Stimulated activated CD8-positive, alpha-beta memory T cell treated with anti-CD3 and anti-CD28 coated beads, Interleukin-12 subunit alpha, Interleukin-12 subunit beta, amount 100 ng/mL, for 1 hour (primary cell): ENCODE results near the gene CD151.

Experiments used
- DNase-seq: peaks from one replicate; pipeline ENCODE4 v3.0.0-alpha.2; 2020; ENCODE audit warnings: low read depth

Gene CD151

GRCh38 chr11:815675-816432, 16.9 kb upstream of the CD151 start:
- DNase-seq: no peak

- DNase-seq: no peak
Measured at GRCh38 chr11:816433-816779, 16.3 kb upstream of the CD151 start.

GRCh38 chr11:818396-819128, 14.2 kb upstream of the CD151 start, which contains the start of gene PNPLA2:
PNPLA2 (plus strand) TSS chr11:818914; CDS start chr11:819719, 805 bp downstream.
- no peak for DNase-seq

- DNase-seq: peak; percentile 87
Measured at GRCh38 chr11:819129-819931, 13.4 kb upstream of the CD151 start.

- DNase-seq: peak; percentile 91
Measured at GRCh38 chr11:819943-820649, 12.7 kb upstream of the CD151 start.

- DNase-seq: no peak
Measured at GRCh38 chr11:820655-821511, 11.9 kb upstream of the CD151 start.

GRCh38 chr11:821512-822371, 11.0 kb upstream of the CD151 start:
- no peak for DNase-seq

GRCh38 chr11:823441-824291, 9.1 kb upstream of the CD151 start:
- no peak for DNase-seq

- DNase-seq: no peak
Measured at GRCh38 chr11:824292-824880, 8.4 kb upstream of the CD151 start.

GRCh38 chr11:824942-825341, 7.8 kb upstream of the CD151 start:
- DNase-seq: no peak

- no peak for DNase-seq
Measured at GRCh38 chr11:825366-826226, 7.2 kb upstream of the CD151 start.

- no peak for DNase-seq
Measured at GRCh38 chr11:826227-826621, 6.5 kb upstream of the CD151 start.

- no peak for DNase-seq
Measured at GRCh38 chr11:826836-827145, 6.0 kb upstream of the CD151 start.

GRCh38 chr11:827146-827896, 5.4 kb upstream of the CD151 start:
- DNase-seq: no peak

GRCh38 chr11:827897-828192, 4.9 kb upstream of the CD151 start, which contains the start of gene CRACR2B:
CRACR2B (plus strand) TSS chr11:827919; CDS start chr11:828608, 689 bp downstream.
- no peak for DNase-seq

- DNase-seq: no peak
Measured at GRCh38 chr11:828506-829175, 4.1 kb upstream of the CD151 start.
